Uterus (tissue), 2 donors: ENCODE results near the gene RPL37A.

Source experiments
- POLR2A ChIP-seq, 2 donors: fragments of 450-650 bp; IDR thresholded peaks; one replicate each; pipeline ENCODE4 v1.6.1; 2016; ENCODE audit warnings: antibody characterized with exemption in 2 of 2, mild to moderate bottlenecking in 1 of 2, moderate library complexity in 1 of 2
- TF ChIP-seq, protein P1 (sequence below), 4 experiments: fragments of 200-600 bp in 2 of 4; fragments of 450-650 bp in 2 of 4; sonication (generic) in 2 of 4; IDR thresholded peaks; one replicate each; pipeline ENCODE4 v1.5.1; 2016 to 2019; ENCODE audit warnings: antibody characterized with exemption in 4 of 4, mild to moderate bottlenecking in 2 of 4, moderate library complexity in 1 of 4

DNA sequence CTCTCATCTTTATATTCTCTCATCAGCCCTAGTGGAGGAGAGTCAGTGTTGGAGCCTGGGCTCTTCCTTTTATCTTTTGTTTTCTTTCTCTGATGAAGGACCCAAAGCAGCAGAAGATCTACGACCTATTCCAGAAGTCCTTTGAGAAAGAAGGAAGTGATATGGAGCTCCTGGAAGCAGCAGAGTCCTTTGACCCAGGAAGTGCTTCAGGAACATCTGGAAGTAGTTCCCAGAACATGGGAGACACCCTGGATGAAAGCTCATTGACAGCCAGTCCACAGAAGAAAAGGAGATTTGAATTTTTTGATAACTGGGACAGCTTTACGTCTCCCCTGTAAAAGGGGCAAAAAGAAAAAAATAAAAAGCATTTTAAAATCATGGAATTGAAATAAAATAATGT, 16.0 kb upstream of the RPL37A start:
- no peak for TF ChIP-seq POLR2A (IDR thresholded peaks at IDR 0.05)
- TF ChIP-seq, protein P1, sequence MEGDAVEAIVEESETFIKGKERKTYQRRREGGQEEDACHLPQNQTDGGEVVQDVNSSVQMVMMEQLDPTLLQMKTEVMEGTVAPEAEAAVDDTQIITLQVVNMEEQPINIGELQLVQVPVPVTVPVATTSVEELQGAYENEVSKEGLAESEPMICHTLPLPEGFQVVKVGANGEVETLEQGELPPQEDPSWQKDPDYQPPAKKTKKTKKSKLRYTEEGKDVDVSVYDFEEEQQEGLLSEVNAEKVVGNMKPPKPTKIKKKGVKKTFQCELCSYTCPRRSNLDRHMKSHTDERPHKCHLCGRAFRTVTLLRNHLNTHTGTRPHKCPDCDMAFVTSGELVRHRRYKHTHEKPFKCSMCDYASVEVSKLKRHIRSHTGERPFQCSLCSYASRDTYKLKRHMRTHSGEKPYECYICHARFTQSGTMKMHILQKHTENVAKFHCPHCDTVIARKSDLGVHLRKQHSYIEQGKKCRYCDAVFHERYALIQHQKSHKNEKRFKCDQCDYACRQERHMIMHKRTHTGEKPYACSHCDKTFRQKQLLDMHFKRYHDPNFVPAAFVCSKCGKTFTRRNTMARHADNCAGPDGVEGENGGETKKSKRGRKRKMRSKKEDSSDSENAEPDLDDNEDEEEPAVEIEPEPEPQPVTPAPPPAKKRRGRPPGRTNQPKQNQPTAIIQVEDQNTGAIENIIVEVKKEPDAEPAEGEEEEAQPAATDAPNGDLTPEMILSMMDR (IDR thresholded peaks at IDR 0.05) = no peak
